ENCODE data around the gene ZNRF4.
"Not testable (repeated sequence)": the region's sequence is repeated elsewhere in the genome, so short reads cannot be mapped to it uniquely, and the experiment has no call there.

Gene ZNRF4

DNA sequence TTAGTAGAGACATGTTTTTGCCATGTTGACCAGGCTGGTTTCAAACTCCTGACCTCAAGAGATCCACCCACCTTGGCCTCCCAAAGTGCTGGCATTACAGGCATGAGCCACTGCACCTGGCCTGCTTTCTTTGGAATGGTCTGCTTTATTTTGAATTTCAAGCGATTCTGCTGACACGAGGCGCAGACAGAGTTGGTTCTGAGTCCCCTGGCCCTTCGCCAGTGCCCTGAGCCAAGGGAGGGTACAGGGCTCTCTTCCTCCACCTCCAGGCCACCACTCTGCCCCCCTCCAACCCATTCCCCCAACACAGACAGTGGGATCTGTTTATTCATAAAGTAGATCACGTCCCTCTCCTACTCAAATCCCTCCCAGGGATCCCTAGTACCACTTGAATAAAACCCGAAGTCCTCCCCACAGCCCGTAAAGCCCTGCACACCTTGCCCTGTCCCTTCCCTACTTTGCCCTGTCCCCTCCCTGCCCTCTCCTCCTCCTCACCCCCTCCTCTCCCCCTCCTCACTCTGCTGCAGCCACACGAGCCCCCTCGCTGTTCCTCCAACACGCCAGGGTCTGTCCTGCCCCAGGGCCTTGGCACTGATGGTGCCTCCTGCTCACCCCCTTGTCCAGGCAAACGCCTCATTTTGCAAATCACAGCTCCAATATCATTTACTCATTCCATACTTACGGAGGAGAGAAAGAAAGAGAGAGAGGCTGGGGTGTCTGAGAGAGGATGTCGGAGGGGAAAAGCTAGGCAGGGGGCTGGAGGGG lies 22.4 kb downstream of the ZNRF4 start:
- DNase-seq: no peak

DNA sequence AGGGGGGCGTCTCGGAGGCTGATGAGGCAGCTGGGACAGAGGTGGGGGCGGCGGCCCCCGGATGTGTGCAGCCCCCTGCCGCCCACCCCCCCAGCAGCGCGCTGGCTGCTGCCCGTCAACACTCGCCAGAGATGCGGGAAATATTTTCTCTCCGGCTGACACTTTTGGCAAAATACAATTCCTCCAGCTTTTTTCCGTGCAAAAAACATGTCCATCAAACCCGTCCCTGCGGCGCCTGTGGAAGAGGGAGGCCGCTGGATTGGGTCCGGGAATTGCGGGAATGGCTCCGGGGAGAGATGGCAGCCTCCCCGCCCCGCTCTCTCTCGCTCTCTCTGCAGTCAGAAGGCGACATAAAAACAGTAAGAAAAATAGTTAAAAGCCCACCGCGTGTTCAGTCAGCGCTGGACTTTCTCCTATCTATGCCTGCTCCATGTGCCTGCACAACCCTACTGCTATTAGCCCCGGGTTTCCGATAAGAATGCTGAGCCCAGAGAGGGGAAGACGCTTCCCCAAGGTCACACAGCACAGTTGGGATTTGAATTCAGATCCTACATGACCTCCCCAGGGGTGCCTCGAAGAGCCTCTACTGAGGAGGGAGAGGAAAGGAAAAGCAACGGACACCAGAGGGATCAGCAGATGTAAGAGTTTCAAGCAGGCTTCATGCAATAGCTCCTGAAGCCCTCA lies 23.2 kb downstream of the ZNRF4 start:
- DNase-seq: no peak

DNA sequence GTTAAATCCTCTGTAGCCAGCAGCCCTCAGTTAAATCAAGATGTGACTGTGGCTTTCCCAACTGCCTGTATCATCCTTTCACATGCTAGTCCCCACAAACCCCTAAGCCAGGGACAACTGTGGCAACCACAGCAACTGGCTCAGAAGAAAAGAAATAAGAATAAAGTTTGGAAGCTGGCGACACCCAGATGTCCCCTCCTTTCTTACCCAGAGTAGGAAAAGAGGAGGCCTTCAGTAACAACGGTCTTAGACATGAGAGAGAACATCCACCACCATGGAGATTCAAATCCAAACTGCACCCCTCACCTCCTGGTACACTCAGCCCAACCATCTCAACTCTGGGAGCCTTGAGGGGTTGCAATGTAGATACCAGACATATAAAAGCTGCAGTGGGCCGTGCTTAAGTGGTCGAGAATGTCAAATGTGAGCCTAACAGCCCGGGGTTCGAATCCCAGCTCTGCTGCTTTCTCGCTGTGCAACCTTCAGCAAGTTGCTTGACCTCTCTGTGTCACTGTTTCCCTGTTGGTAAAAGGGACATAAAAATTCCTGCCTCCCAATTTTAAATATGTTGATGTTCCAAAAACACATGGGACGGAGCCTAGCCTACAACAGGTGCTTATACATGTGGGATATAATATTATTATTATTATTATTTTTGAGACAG lies 23.8 kb downstream of the ZNRF4 start:
- DNase-seq: no peak

DNA sequence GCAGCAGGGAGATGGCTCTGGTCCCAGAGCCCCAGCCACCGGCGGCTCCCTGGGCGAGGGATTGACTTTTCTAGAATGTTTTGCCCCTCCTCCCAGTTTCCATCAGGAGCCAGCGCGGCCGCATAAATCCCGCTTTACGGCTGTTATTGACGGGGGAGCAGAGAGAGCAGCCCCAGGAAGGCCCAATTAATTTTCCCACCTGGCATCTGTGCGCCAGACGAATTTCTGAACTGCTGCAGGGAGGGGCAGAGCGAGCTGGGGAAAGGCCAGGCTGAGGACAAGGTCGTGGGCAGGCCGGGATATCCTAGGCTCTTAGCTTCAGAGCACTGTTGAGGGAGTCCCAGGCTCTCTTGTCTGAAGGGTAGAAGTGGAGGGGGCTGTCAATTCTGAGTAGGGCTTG lies 24.7 kb downstream of the ZNRF4 start:
- DNase-seq: no peak

DNA sequence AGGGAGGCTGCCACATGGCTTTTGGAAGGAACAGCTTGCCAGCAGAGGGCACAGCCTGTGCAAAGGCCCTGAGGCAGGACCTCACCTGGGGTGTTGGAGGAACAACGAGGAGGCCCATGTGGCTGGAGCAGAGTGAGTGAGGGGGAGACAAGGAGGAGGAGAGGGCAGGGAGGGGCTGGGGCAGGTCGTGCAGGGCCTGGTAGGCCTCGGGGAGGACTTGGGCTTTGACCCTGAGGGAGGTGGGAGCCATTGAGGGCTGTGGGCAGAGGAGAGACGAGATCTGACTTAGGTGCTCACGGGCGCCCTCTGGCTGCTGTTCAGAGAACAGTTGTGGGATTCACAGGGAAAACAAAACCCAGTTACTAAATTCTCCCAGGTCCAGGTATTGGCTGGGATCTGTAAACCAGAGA lies 25.2 kb downstream of the ZNRF4 start:
- no peak for DNase-seq

DNA sequence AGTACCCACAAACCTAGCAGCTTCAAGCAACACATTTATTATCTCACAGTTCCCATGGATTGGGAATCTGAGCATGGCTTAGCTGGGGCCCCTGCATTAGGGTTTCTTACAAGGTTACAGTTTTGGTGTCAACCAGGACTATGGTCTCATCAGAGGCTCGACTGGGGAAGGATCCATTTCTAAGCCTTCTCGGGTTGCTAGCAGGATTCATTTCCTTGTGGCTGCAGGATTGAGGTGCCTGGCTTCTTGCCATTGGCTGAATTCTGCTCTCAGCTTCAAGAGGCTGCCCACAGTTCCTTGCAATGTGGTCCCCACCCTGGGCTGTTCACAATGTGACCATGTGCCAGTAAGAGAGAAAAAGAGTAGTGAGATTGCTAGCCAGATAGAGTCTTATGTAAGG lies 26.7 kb downstream of the ZNRF4 start:
- no peak for DNase-seq

DNA sequence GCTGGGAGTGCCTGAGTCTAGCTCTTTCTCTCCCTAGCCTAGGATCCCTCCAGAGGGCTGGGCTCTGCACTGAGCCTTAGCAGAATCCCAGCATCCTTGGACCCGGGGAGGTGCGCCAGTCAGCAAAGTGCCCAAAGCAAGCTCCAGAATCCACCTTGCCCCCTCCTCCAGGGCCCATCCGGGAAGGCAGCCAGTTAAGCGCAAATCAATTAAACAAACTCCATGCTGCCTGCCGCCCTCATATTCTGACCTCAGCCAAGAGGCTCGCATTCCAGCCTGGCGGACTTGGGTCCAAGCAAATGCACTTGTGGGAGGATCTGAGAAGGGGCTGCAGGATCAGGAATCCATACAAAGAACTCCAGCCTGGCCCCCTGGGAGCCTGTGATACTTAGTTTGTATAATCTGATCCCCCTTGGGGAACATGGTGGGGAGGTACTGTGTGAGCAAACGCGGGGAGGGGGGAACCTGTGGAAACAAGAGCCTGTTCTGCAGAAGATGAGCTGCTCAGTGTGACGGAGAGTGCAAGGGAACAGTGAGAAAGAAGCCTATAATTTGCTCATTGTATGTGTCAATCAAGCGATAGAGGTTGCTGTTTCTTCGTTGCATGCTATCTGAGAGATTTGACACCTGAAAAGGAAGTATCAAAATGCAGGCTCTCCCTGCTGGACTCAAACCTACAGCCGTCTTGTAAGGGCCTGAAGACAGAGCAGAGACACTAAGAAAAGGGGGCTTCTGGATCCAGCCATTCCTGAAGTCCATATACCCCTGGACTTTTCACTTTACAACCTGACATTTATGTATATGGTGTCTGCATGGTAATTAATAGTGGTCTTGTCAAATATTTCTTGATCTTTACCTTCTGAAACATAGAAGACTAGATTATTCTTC lies 29.4 kb downstream of the ZNRF4 start:
- DNase-seq: no peak

DNA sequence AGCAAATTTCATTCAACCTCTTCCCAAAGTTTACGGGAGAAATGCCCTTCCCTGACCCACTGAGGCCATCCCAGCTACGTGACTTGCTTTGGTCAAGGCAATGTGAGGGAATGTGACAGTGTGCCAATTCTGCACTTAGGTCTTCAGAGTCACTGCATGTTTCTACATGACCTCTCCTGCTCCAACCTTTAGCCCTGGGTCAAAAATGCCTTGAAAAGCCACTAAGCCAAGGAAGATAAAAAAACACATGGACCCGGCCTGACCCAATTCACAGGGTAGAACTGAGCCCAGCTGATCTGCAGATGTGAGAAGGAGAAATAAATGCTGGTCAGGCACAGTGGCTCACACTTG lies 30.0 kb downstream of the ZNRF4 start:
- no peak for DNase-seq

DNA sequence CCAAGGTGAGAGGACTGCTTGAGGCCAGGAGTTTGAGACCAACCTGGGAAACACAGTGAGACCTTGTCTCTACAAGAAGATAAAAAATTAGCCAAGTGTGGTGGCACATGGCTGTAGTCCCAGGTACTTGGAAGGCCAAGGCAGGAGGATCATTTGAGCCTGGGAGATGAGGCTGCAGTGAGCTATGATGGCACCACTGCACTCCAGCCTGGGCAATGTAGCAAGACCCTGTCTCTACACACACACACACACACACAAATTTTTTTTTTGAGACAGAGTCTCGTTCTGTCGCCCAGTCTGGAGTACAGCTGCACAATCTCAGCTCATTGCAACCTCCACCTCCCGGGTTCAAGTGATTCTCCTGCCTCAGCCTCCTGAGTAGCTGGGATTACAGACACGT lies 30.4 kb downstream of the ZNRF4 start:
- DNase-seq: not testable (repeated sequence)

DNA sequence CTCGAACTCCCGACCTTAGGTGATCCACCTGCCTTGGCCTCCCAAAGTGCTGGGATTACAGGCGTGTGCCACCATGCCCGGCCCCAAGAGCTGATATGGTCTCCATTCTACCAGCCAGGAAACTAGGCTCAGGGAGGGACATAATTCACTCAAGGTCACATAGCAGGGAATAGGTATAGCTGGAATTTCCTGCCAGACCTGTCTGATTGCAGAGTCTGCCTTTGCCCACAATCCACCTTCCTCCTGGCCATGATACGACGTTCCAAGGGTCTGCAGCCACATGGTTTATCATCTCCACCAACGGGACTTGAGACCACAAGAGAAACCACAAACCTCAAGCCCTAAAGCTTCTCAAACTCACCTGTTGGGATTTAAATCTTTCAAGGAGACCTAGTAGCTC lies 32.0 kb downstream of the ZNRF4 start:
- no peak for DNase-seq

DNA sequence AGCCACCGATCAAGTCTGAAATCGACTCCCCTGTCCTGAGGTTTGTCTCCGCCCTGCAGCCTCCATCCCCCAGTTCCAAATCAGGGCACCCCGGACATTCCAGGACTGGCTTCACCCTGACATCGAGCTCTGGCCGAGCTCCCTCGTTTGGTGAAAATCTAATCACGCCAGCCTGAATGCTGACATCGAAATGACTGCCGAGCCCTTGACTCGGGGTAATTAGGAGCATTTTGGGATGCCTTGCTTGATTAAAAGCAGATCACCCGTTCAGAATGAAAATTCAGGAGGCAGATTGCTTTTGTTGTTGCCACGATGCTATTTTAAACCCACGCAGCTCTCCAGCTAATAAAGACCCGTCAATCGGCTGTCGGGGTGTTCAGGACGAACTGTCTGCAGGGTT lies 34.3 kb downstream of the ZNRF4 start:
- no peak for DNase-seq

DNA sequence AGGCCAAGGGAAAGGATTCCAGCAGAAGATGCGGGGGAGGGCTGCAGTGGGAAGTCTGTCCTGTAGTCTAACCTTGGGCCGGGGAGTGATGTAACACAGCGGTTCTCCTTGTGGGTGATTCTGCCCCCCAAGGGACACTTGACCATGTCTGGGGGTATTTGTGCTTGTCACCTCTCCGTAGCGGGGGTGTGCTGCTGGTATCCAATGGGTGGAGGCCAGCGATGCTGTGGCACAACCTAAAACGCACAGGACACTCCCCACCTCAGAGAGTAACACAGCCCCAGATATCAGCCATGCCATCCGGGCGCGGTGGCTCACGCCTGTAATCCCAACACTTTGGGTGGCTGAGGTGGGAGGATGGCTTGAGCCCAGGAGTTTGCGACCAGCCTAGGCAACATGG lies 36.3 kb downstream of the ZNRF4 start:
- no peak for DNase-seq

DNA sequence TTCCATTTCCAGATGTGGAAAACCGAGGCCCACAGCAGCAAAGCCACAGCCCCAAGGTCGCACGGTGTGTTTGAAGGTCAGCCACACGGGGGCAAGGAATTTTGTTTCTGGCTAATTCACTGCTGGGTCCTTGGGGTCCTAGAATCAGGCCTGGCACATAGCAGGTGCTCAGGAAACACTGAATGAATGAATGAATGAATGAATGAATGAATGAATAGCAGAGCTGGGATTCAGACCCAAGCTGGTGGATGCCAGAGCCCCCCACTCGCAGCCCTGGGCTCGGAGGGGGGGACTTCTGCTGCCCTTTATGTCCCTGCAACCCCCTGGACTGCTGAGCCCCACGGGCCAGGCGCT lies 37.0 kb downstream of the ZNRF4 start:
- no peak for DNase-seq

DNA sequence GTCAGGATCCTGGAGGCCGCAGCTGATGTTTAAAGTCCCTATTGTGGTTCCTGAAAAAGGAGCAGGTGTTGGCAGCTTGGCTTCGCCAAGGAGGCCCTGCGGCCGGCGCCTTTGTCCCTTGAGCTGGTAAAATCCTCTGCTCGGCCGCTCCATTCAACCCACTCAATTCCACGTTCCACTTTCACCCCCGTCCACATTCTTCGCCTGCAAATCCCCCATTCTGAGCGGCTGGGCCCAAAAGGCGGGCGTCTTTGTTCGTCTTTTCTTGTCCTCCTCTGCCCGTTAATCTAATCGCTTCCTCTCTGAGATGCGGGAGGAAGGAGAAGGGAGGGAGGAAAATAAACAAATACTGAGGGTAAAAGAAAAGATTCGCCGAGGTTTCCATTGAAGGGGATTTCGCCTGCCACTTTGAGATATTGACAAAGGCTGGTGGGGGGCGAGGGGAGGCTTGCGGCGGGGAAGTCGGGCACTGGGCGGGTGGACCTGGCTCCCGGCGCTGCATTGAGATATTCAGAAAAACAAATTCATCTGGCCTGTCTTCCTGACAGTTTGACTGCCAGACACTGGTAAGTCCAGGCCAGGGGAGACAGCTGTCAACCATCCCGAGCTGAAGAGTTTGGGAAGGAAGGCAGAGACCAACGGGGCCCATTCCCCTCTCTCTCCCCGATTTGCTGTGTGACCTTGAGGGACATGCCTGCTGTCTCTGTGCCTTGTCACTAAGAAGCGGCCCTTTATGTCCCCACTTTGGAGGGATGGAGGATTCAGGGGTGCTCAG lies 37.6 kb downstream of the ZNRF4 start:
- DNase-seq: no peak

DNA sequence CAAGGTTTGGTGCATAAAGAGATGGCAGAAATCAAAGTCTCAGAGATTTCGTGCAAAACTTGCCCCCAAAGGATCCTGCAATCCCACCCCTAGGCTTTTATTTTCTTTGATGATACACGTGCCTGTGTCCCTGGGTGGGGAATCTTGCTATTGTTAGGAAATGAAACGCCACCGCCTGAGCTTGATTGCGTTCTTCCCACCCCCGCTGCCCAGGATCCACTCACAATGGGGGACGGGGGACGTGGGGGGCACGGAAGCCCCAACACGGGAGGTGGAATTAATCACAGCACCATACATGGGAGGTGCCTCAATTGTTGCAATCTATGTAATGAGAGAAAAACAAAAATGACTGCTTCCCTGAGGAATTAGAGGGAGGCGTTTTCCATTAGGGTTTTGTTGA lies 39.6 kb downstream of the ZNRF4 start:
- no peak for DNase-seq

DNA sequence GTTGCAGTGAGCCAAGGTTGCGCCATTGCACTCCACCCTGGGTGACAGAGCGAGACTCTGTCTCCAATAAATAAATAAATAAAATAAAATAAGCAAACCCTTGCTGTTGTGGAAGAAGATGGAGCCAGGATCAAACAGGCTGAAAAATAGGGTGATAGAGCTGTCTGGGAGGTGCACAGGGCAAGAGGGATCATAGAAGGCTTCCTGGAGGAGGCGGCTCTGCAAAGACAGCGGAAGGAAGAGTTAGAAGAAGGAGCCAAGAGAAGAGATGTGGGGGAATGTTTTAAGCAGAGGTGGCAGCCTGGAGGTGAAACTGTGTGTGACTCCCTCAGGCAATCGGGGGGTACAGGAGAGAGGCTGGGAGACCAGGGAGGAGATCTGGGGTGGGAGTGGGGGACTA lies 40.6 kb downstream of the ZNRF4 start:
- no peak for DNase-seq

DNA sequence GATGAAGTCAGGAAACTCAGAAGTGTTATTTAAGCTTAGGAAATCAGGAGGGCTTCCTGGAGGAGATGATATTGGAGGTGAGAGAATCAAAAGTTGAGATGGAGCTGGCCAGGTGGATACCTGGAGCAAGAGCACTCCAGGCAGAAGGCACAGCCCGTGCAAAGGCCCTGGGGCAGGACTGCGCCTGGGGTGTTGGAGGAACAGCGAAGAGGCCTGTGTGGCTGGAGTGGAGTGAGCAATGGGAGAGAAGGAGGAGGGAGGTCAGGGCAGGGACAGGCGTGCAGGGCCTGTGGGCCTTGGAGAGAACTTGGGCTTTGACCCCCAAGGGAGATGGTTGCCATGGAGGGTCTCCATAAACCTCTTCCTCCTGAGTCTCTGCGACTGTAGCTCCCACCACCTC lies 42.1 kb downstream of the ZNRF4 start:
- no peak for DNase-seq

DNA sequence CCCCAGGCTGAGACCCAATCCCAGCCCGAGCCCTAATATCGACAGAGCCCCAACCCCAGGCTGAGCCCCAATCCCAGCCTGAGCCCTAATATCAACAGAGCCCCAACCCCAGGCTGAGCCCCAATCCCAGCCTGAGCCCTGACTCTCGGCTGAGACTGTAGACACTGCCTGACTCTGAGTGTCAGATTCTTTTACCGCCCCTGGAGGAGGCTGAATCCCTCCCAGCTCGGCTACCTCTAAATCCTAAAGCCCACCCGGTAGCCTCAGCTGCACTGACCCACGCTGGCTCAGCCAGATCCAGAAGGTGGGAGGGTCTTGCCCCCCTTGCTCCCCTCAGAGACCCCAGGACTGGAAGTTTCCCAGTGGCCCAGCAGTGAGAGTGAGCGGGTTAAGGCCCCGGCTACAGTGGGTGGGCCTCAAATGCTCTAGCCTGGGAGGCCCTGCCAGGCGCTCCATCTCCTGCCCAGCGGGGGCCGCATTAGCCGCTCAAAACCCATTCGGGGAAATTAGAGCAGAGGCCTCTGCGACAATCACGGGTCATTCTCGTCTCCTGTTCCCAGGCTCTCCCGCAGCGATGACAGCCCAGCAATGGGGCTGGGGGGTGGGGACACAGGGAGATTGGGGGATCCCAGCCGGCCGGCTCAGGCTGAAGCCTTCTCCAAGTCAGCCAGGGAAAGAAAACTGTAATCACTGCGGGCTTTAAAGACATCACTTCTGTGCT lies 43.8 kb downstream of the ZNRF4 start:
- no peak for DNase-seq

DNA sequence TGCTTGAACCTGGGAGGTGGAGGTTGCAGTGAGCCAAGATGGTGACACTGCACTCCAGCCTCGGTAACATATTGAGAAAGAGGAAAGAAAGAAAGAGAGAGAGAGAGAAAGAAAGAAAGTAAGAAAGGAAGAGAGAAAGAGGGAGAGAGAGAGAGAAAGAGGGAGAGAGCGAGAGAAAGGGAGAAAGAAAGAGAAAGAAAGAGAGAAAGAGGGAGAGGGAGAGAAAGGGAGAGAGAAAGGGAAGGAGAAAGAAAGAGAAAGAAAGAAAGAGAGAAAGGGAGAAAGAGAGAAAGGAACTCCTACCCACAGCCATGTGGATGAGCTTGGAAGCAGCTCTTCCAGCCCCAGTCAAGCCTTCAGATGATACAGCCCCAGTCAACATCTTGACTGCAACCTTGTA lies 46.7 kb downstream of the ZNRF4 start:
- DNase-seq: no peak

DNA sequence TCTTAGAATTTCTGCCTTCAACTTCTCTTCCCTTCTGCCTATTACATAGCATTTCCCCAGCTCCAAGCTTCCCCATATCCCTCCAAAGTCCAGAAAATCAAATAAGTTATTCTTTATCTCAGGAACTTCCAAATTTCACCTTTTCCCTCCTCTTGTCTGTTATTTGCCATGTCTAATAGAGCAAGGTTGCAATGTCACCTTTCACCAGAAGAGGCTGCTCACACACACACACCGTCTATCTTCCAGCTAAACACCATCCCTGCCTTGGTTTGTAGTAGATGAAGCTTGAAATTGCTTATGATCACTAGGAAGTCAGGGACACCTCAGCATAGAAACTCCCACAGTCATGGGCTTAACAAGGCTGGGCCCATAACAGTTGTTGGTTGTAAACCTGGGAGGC lies 48.4 kb downstream of the ZNRF4 start:
- no peak for DNase-seq

DNA sequence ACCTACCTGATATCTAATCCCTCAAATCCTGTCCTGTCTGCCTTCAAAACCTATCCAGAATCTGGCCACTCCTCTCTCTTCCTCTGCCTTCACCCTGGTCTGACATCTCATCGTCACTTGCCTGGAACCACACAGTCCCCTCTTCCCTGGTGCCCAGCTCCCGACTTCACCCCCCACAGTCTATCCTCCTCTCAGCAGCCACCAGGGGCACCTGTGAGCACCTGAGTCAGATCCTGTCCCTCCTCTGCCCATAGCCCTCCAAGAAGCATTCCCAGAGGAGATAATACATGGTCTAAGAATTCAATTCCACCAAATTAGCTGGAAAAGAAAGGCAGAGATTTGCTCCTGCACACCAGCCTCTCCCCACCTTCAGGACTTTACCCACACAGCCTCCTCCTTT lies 48.9 kb downstream of the ZNRF4 start:
- DNase-seq: no peak
